Measurements from ENCODE around the gene ELAVL2.

Gene ELAVL2

GRCh38 chr9:23821375-23822181 is 4.5 kb downstream of the ELAVL2 start:
- no peak for DNase-seq (ENCODE audit: low read depth, low spot score)

GRCh38 chr9:23820451-23821374 is 5.3 kb downstream of the ELAVL2 start:
- DNase-seq (ENCODE audit: low read depth, low spot score) = no peak

- DNase-seq (ENCODE audit: low read depth, low spot score) = no peak
Observed at GRCh38 chr9:23819403-23819802, 6.6 kb downstream of the ELAVL2 start.

GRCh38 chr9:23814243-23814642 is 11.8 kb downstream of the ELAVL2 start:
- DNase-seq (ENCODE audit: low read depth, low spot score) = no peak

- no peak for DNase-seq (ENCODE audit: low read depth, low spot score)
Observed at GRCh38 chr9:23812673-23813072, 13.4 kb downstream of the ELAVL2 start.

- no peak for DNase-seq (ENCODE audit: low read depth, low spot score)
Observed at GRCh38 chr9:23811633-23812032, 14.4 kb downstream of the ELAVL2 start.

GRCh38 chr9:23803216-23803615 is 22.8 kb downstream of the ELAVL2 start:
- no peak for DNase-seq (ENCODE audit: low read depth, low spot score)

GRCh38 chr9:23801523-23801922 is 24.5 kb downstream of the ELAVL2 start:
- DNase-seq (ENCODE audit: low read depth, low spot score) = no peak

- no peak for DNase-seq (ENCODE audit: low read depth, low spot score)
Observed at GRCh38 chr9:23799521-23799920, 26.5 kb downstream of the ELAVL2 start.

GRCh38 chr9:23798325-23798724 is 27.7 kb downstream of the ELAVL2 start:
- DNase-seq (ENCODE audit: low read depth, low spot score) = no peak

GRCh38 chr9:23796209-23796608 is 29.8 kb downstream of the ELAVL2 start:
- no peak for DNase-seq (ENCODE audit: low read depth, low spot score)

GRCh38 chr9:23790351-23791260 is 35.4 kb downstream of the ELAVL2 start:
- DNase-seq (ENCODE audit: low read depth, low spot score) = no peak

GRCh38 chr9:23789529-23790254 is 36.3 kb downstream of the ELAVL2 start:
- DNase-seq (ENCODE audit: low read depth, low spot score) = no peak

GRCh38 chr9:23784962-23785361 is 41.1 kb downstream of the ELAVL2 start:
- no peak for DNase-seq (ENCODE audit: low read depth, low spot score)

- no peak for DNase-seq (ENCODE audit: low read depth, low spot score)
Observed at GRCh38 chr9:23783509-23783908, 42.5 kb downstream of the ELAVL2 start.

GRCh38 chr9:23779220-23779619 is 46.8 kb downstream of the ELAVL2 start:
- DNase-seq (ENCODE audit: low read depth, low spot score) = no peak

GRCh38 chr9:23777328-23777727 is 48.7 kb downstream of the ELAVL2 start:
- DNase-seq (ENCODE audit: low read depth, low spot score) = no peak

GRCh38 chr9:23775549-23775948 is 50.5 kb downstream of the ELAVL2 start:
- no peak for DNase-seq (ENCODE audit: low read depth, low spot score)

- DNase-seq (ENCODE audit: low read depth, low spot score) = no peak
Observed at GRCh38 chr9:23774266-23774665, 51.8 kb downstream of the ELAVL2 start.

- no peak for DNase-seq (ENCODE audit: low read depth, low spot score)
Observed at GRCh38 chr9:23772385-23772783, 53.7 kb downstream of the ELAVL2 start.

Data from activated naive CD8-positive, alpha-beta T cell treated with anti-CD3 and anti-CD28 coated beads, Interleukin-2, amount 50 U/mL, for 16 hours (primary cell).